GM21825 (cell line): ENCODE data around the gene HEMK1.

Experiments used
- ATAC-seq: cut with Tn5 transposase; IDR thresholded peaks from one replicate; pipeline ENCODE4 v1.9.1; 2021; ENCODE audit warnings: mild to moderate bottlenecking, moderate library complexity; ENCODE audit not compliant: unreplicated experiment

The HEMK1 gene

GRCh38 chr3:50568947-50569749, at the start of gene HEMK1:
Gene HEMK1, plus strand, starts transcription at chr3:50569522. Its CDS starts 1,583 bp downstream, at chr3:50571105.
- peak; percentile 62 for ATAC-seq

GRCh38 chr3:50520849-50521248, 48.5 kb upstream of the HEMK1 start:
- no peak for ATAC-seq

- ATAC-seq: no peak
These were observed 47.8 kb upstream of the HEMK1 start for GRCh38 chr3:50521572-50521971.

- ATAC-seq: no peak
These were observed 46.0 kb upstream of the HEMK1 start for GRCh38 chr3:50523279-50523811.

GRCh38 chr3:50524746-50525145, 44.6 kb upstream of the HEMK1 start:
- no peak for ATAC-seq

- no peak for ATAC-seq
These were observed 44.0 kb upstream of the HEMK1 start for GRCh38 chr3:50525191-50525910.

- no peak for ATAC-seq
These were observed 43.3 kb upstream of the HEMK1 start for GRCh38 chr3:50525987-50526386.

- ATAC-seq: no peak
These were observed 39.0 kb upstream of the HEMK1 start for GRCh38 chr3:50530001-50530970.

GRCh38 chr3:50531201-50531600, 38.1 kb upstream of the HEMK1 start:
- no peak for ATAC-seq

- no peak for ATAC-seq
These were observed 37.1 kb upstream of the HEMK1 start for GRCh38 chr3:50532062-50532705.

- ATAC-seq: no peak
These were observed 36.0 kb upstream of the HEMK1 start for GRCh38 chr3:50533316-50533715.

- no peak for ATAC-seq
These were observed 35.4 kb upstream of the HEMK1 start for GRCh38 chr3:50533807-50534461.

- ATAC-seq: no peak
These were observed 34.5 kb upstream of the HEMK1 start for GRCh38 chr3:50534681-50535330.

GRCh38 chr3:50536471-50537180, 32.7 kb upstream of the HEMK1 start:
- ATAC-seq: no peak

- no peak for ATAC-seq
These were observed 31.7 kb upstream of the HEMK1 start for GRCh38 chr3:50537421-50538129.

- ATAC-seq: no peak
These were observed 29.7 kb upstream of the HEMK1 start for GRCh38 chr3:50539356-50540286.
